WERI-Rb-1 (cell line): ENCODE data around the gene NOTUM.

Experiments used
- DNase-seq: peaks from one replicate; pipeline ENCODE4 v3.0.0-alpha.2; 2020
- H3K27ac ChIP-seq: fragments of 250-450 bp; sonication (Bioruptor Pico); 2 replicates; pipeline ENCODE4 v1.5.1; 2020; ENCODE audit warnings: mild to moderate bottlenecking, moderate library complexity
- H3K27me3 ChIP-seq: fragments of 250-450 bp; sonication (Bioruptor Pico); 2 replicates; pipeline ENCODE4 v1.5.1; 2021; ENCODE audit warnings: mild to moderate bottlenecking, low read depth, moderate library complexity; ENCODE audit not compliant: insufficient read depth, severe bottlenecking
- H3K36me3 ChIP-seq: fragments of 250-450 bp; sonication (Bioruptor Pico); 2 replicates; pipeline ENCODE4 v1.5.1; 2020; ENCODE audit warnings: mild to moderate bottlenecking, moderate library complexity
- H3K4me3 ChIP-seq: 2 replicates; pipeline ENCODE4 v1.5.1; 2011; ENCODE audit warnings: low read depth, mild to moderate bottlenecking, control low read depth, low read length
- H3K9me3 ChIP-seq: fragments of 250-450 bp; sonication (Bioruptor Pico); 2 replicates; pipeline ENCODE4 v1.5.1; 2021; ENCODE audit warnings: mild to moderate bottlenecking, moderate library complexity; ENCODE audit not compliant: severe bottlenecking
- CTCF ChIP-seq: IDR thresholded peaks from 2 replicates; pipeline ENCODE4 v1.5.1; 2011; ENCODE audit warnings: low read depth, mild to moderate bottlenecking, control low read depth, inconsistent platforms, low read length

NOTUM gene

GRCh38 chr17:81934098-81934757 lies 26.8 kb downstream of the NOTUM start:
- TF ChIP-seq CTCF: no peak
- Histone ChIP-seq H3K9me3 (no peaks in the 10 kb centered on the region), H3K27me3 (no peaks in the 10 kb centered on the region), H3K27ac (no peak overlapping the region), H3K4me3 (no peak overlapping the region), H3K36me3 (peaks cover 42% of the 10 kb centered on the region)
- DNase-seq: no peak

GRCh38 chr17:81933178-81933699 lies 27.7 kb downstream of the NOTUM start:
- no peaks in the 10 kb centered on the region for H3K9me3 ChIP-seq
- H3K27ac ChIP-seq: no peak overlapping the region
- no peak overlapping the region for H3K4me3 ChIP-seq
- no peak for TF ChIP-seq CTCF
- DNase-seq: no peak
- peaks cover 45% of the 10 kb centered on the region for H3K36me3 ChIP-seq
- no peaks in the 10 kb centered on the region for H3K27me3 ChIP-seq

- peaks cover 45% of the 10 kb centered on the region for H3K36me3 ChIP-seq
- TF ChIP-seq CTCF: no peak
- no peaks in the 10 kb centered on the region for H3K27me3 ChIP-seq
- no peak overlapping the region for H3K27ac ChIP-seq
- DNase-seq: no peak
- no peaks in the 10 kb centered on the region for H3K9me3 ChIP-seq
- H3K4me3 ChIP-seq: no peak overlapping the region
Observed at GRCh38 chr17:81932333-81932983, 28.5 kb downstream of the NOTUM start.

GRCh38 chr17:81931557-81932332 lies 29.2 kb downstream of the NOTUM start:
- no peak overlapping the region for H3K4me3 ChIP-seq
- TF ChIP-seq CTCF: no peak
- H3K9me3 ChIP-seq: no peaks in the 10 kb centered on the region
- no peaks in the 10 kb centered on the region for H3K27me3 ChIP-seq
- no peak overlapping the region for H3K27ac ChIP-seq
- DNase-seq: peak; percentile 59
- H3K36me3 ChIP-seq: peaks cover 45% of the 10 kb centered on the region

GRCh38 chr17:81931189-81931556 lies 29.8 kb downstream of the NOTUM start:
- DNase-seq: no peak
- no peak for TF ChIP-seq CTCF

More at GRCh38 chr17:81931189-81931556, 29.8 kb downstream of the NOTUM start:
- Histone ChIP-seq H3K4me3 (no peak overlapping the region), H3K27ac (no peak overlapping the region), H3K36me3 (peaks cover 45% of the 10 kb centered on the region), H3K27me3 (no peaks in the 10 kb centered on the region), H3K9me3 (no peaks in the 10 kb centered on the region)
